Activated T-cell treated with anti-CD3 and anti-CD28 coated beads for 4 hours (primary cell): ENCODE results near the gene WDR5.

Source experiments
- DNase-seq: peaks from one replicate; pipeline ENCODE4 v3.0.0-alpha.2; 2020

Gene WDR5

GRCh38 chr9:134159566-134160245, 23.8 kb downstream of the WDR5 start:
- no peak for DNase-seq

GRCh38 chr9:134161647-134162046, 25.8 kb downstream of the WDR5 start:
- no peak for DNase-seq

GRCh38 chr9:134162212-134162775, 26.4 kb downstream of the WDR5 start:
- DNase-seq = no peak

GRCh38 chr9:134162926-134163370, 27.1 kb downstream of the WDR5 start:
- DNase-seq = no peak

- DNase-seq = peak; percentile 56
Observed at GRCh38 chr9:134163371-134164196, 27.7 kb downstream of the WDR5 start.

- no peak for DNase-seq
Observed at GRCh38 chr9:134164879-134165278, 29.0 kb downstream of the WDR5 start.

GRCh38 chr9:134165357-134166315, 29.8 kb downstream of the WDR5 start:
- DNase-seq = peak; percentile 24

GRCh38 chr9:134166374-134166773, 30.5 kb downstream of the WDR5 start:
- no peak for DNase-seq

GRCh38 chr9:134167530-134167931, 31.6 kb downstream of the WDR5 start:
- no peak for DNase-seq

GRCh38 chr9:134168757-134169550, 33.1 kb downstream of the WDR5 start:
- DNase-seq = no peak

- no peak for DNase-seq
Observed at GRCh38 chr9:134169724-134170401, 34.0 kb downstream of the WDR5 start.

- no peak for DNase-seq
Observed at GRCh38 chr9:134170532-134171315, 34.8 kb downstream of the WDR5 start.

GRCh38 chr9:134171316-134172197, 35.7 kb downstream of the WDR5 start:
- DNase-seq = no peak

GRCh38 chr9:134172198-134173126, 36.6 kb downstream of the WDR5 start:
- no peak for DNase-seq

- DNase-seq = no peak
Observed at GRCh38 chr9:134173127-134174072, 37.5 kb downstream of the WDR5 start.

- DNase-seq = no peak
Observed at GRCh38 chr9:134174073-134174449, 38.2 kb downstream of the WDR5 start.
